K562 (cell line): ENCODE results near the gene LDB1. TPM values are rescaled to one million over a fixed set of nuclear protein-coding genes. Genes with fewer than 3 reads are reported as not detected.

Source experiments
- BCOR ChIP-seq: fragments of 450-650 bp; IDR thresholded peaks from 2 replicates; pipeline ENCODE4 v1.6.1; 2016
- CEBPG ChIP-seq, 3 experiments: fragments of 200-800 bp in 1 of 3; sonication (Bioruptor generic) in 1 of 3; sonication (generic) in 1 of 3; formaldehyde crosslinking in 1 of 3; IDR thresholded peaks in 2 of 3; conservative IDR thresholded peaks in 1 of 3; 2 replicates each; pipeline versions ENCODE4 v1.6.1 to v1.8.0; 2016 to 2022; ENCODE audit warnings: missing compliant biosample characterization in 2 of 3, missing genetic modification characterization in 2 of 3, mild to moderate bottlenecking in 1 of 3, missing genetic modification reagents in 1 of 3
- CHD2 ChIP-seq: IDR thresholded peaks from 2 replicates; pipeline ENCODE4 v1.6.1; 2011; ENCODE audit warnings: low read depth, low read length
- CREB5 ChIP-seq: fragments of 250-450 bp; sonication (Bioruptor Pico); IDR thresholded peaks from 2 replicates; pipeline ENCODE4 v1.5.0; 2020; ENCODE audit warnings: mild to moderate bottlenecking
- ESRRB ChIP-seq: fragments of 250-450 bp; sonication (Bioruptor Pico); IDR thresholded peaks from 2 replicates; pipeline ENCODE4 v1.5.0; 2020; ENCODE audit warnings: mild to moderate bottlenecking, moderate library complexity, borderline replicate concordance
- PYGO2 ChIP-seq: fragments of 450-650 bp; IDR thresholded peaks from 2 replicates; pipeline ENCODE4 v1.6.1; 2016; ENCODE audit warnings: mild to moderate bottlenecking, missing genetic modification characterization, moderate library complexity, missing compliant biosample characterization
- RBM14 ChIP-seq: fragments of 200-400 bp; formaldehyde crosslinking; IDR thresholded peaks from 2 replicates; pipeline ENCODE4 v1.6.1; 2018; ENCODE audit warnings: low read depth, mild to moderate bottlenecking, low read length, moderate library complexity, borderline replicate concordance; ENCODE audit not compliant: insufficient read depth
- RCOR1 ChIP-seq, 2 experiments: IDR thresholded peaks; 2 replicates each; pipeline ENCODE4 v1.6.1; 2012; ENCODE audit warnings: low read depth in 2 of 2, low read length in 2 of 2, borderline replicate concordance in 1 of 2, improper control_type of control experiment in 1 of 2
- TEAD2 ChIP-seq: fragments of 450-650 bp; IDR thresholded peaks from 2 replicates; pipeline ENCODE4 v1.6.1; 2016; ENCODE audit warnings: missing genetic modification characterization, control low read depth, missing compliant biosample characterization
- ZBTB2 ChIP-seq: fragments of 450-650 bp; IDR thresholded peaks from 2 replicates; pipeline ENCODE4 v1.6.1; 2016; ENCODE audit warnings: antibody characterized with exemption
- polyA plus RNA-seq, 8 experiments: library from polyadenylated mRNA; depleted of rRNA in 4 of 8; stranded (reverse) in 5 of 8; unstranded in 3 of 8; fragments of >200 nt; fragmentation: Nextera tagmentation in 2 of 8; fragmentation: Illumina TruSeq in 1 of 8; extraction: Ambion mirVana in 2 of 8; extraction: Trizol in 1 of 8; gene quantifications; 2 replicates each; pipeline versions ENCODE4 v1.2.1 to v1.2.3, GENCODE V29; 2011 to 2014; ENCODE audit warnings: inconsistent platforms in 1 of 8, missing spikeins in 1 of 8
- total RNA-seq, 7 experiments: library from RNA; depleted of rRNA in 6 of 7; stranded (reverse); fragments of >200 nt in 6 of 7; fragmentation: Illumina TruSeq in 2 of 7; extraction: Trizol in 2 of 7; gene quantifications; 2 replicates each; pipeline versions ENCODE4 v1.2.1 to v1.2.3, GENCODE V29; 2011 to 2021; ENCODE audit warnings: low replicate concordance in 1 of 7
- TF ChIP-seq, protein P1 (sequence below): sonication (generic); formaldehyde crosslinking; IDR thresholded peaks from 2 replicates; pipeline ENCODE4 v1.8.1; 2023; ENCODE audit warnings: missing genetic modification reagents, mild to moderate bottlenecking, borderline replicate concordance
- TF ChIP-seq, protein P2 (sequence below): fragments of 250-450 bp; sonication (Bioruptor Pico); IDR thresholded peaks from 2 replicates; pipeline ENCODE4 v1.8.0; 2022; ENCODE audit warnings: moderate library complexity, mild to moderate bottlenecking, inconsistent platforms
- TF ChIP-seq, protein P3 (sequence below): fragments of 450-650 bp; IDR thresholded peaks from 2 replicates; pipeline ENCODE4 v1.6.1; 2018; ENCODE audit warnings: mild to moderate bottlenecking, low read depth; ENCODE audit not compliant: partially characterized antibody
- TF ChIP-seq, protein P4 (sequence below): fragments of 250-450 bp; sonication (Bioruptor Pico); IDR thresholded peaks from 2 replicates; pipeline ENCODE4 v1.8.0; 2022; ENCODE audit warnings: inconsistent platforms

LDB1 gene
- total and polyA plus RNA-seq, 9 of the 15 experiments (the other 6 are each of a cell fraction or from before 2014, with no cell fraction given) = 1.9 to 137 (median 105) TPM

- TF ChIP-seq, protein P1, sequence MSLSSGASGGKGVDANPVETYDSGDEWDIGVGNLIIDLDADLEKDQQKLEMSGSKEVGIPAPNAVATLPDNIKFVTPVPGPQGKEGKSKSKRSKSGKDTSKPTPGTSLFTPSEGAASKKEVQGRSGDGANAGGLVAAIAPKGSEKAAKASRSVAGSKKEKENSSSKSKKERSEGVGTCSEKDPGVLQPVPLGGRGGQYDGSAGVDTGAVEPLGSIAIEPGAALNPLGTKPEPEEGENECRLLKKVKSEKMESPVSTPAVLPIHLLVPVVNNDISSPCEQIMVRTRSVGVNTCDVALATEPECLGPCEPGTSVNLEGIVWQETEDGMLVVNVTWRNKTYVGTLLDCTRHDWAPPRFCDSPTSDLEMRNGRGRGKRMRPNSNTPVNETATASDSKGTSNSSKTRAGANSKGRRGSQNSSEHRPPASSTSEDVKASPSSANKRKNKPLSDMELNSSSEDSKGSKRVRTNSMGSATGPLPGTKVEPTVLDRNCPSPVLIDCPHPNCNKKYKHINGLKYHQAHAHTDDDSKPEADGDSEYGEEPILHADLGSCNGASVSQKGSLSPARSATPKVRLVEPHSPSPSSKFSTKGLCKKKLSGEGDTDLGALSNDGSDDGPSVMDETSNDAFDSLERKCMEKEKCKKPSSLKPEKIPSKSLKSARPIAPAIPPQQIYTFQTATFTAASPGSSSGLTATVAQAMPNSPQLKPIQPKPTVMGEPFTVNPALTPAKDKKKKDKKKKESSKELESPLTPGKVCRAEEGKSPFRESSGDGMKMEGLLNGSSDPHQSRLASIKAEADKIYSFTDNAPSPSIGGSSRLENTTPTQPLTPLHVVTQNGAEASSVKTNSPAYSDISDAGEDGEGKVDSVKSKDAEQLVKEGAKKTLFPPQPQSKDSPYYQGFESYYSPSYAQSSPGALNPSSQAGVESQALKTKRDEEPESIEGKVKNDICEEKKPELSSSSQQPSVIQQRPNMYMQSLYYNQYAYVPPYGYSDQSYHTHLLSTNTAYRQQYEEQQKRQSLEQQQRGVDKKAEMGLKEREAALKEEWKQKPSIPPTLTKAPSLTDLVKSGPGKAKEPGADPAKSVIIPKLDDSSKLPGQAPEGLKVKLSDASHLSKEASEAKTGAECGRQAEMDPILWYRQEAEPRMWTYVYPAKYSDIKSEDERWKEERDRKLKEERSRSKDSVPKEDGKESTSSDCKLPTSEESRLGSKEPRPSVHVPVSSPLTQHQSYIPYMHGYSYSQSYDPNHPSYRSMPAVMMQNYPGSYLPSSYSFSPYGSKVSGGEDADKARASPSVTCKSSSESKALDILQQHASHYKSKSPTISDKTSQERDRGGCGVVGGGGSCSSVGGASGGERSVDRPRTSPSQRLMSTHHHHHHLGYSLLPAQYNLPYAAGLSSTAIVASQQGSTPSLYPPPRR (CRISPR knock-in tag) = no peak
- no peak for TF ChIP-seq ZBTB2
- TF ChIP-seq ESRRB = no peak
- no peak for TF ChIP-seq BCOR
- TF ChIP-seq, protein P2, sequence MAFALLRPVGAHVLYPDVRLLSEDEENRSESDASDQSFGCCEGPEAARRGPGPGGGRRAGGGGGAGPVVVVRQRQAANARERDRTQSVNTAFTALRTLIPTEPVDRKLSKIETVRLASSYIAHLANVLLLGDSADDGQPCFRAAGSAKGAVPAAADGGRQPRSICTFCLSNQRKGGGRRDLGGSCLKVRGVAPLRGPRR = no peak
- TF ChIP-seq RBM14 = no peak
- no peak for TF ChIP-seq CEBPG (CRISPR knock-in tag; IDR thresholded peaks at IDR 0.05)
- TF ChIP-seq CEBPG (tag; conservative IDR thresholded peaks at IDR 0.05 in 1 of 2, IDR thresholded peaks at IDR 0.05 in 1 of 2) = no peak
- no peak for TF ChIP-seq PYGO2
- peak; percentile 18; the same call in 1 of the 2 replicates for TF ChIP-seq CHD2
- no peak for TF ChIP-seq RCOR1 (IDR thresholded peaks at IDR 0.05; ENCODE audit: borderline replicate concordance in 1 of 2, low read depth in 2 of 2, low read length in 2 of 2)
- TF ChIP-seq, protein P3, sequence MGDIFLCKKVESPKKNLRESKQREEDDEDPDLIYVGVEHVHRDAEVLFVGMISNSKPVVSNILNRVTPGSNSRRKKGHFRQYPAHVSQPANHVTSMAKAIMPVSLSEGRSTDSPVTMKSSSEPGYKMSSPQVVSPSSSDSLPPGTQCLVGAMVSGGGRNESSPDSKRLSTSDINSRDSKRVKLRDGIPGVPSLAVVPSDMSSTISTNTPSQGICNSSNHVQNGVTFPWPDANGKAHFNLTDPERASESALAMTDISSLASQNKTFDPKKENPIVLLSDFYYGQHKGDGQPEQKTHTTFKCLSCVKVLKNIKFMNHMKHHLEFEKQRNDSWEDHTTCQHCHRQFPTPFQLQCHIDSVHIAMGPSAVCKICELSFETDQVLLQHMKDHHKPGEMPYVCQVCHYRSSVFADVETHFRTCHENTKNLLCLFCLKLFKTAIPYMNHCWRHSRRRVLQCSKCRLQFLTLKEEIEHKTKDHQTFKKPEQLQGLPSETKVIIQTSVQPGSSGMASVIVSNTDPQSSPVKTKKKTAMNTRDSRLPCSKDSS = no peak
- TF ChIP-seq TEAD2 = no peak
- TF ChIP-seq CREB5 (CRISPR knock-in tag) = no peak
- TF ChIP-seq, protein P4, sequence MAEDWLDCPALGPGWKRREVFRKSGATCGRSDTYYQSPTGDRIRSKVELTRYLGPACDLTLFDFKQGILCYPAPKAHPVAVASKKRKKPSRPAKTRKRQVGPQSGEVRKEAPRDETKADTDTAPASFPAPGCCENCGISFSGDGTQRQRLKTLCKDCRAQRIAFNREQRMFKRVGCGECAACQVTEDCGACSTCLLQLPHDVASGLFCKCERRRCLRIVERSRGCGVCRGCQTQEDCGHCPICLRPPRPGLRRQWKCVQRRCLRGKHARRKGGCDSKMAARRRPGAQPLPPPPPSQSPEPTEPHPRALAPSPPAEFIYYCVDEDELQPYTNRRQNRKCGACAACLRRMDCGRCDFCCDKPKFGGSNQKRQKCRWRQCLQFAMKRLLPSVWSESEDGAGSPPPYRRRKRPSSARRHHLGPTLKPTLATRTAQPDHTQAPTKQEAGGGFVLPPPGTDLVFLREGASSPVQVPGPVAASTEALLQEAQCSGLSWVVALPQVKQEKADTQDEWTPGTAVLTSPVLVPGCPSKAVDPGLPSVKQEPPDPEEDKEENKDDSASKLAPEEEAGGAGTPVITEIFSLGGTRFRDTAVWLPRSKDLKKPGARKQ (CRISPR knock-in tag) = no peak
These were observed 13.4 kb upstream of the LDB1 start (continued) for GRCh38 chr10:102133373-102134195.
